Cardiac septum (tissue), 1 donor: ENCODE results near the gene SHD. TPM values are rescaled to one million over a fixed set of nuclear protein-coding genes. Genes with fewer than 3 reads are reported as not detected.
"Not testable (repeated sequence)": the region's sequence is repeated elsewhere in the genome, so short reads cannot be mapped to it uniquely, and the experiment has no call there.

Source experiments
- DNase-seq: peaks from one replicate; pipeline ENCODE4 v3.0.0-alpha.2; 2020; ENCODE audit warnings: low spot score
- intact Hi-C: fragments of 100-400 bp; cut with DNase I; formaldehyde crosslinking; loops from one replicate; pipeline ENCODE4 v1.14.0; 2022
- long read RNA-seq: library from polyadenylated mRNA; unstranded; transcript quantifications from one replicate; pipeline ENCODE4 v2.0.0, GENCODE V29; 2021
- total RNA-seq: library from RNA; stranded (reverse); fragmentation: NEBNext Ultra II Directional; extraction: Animal tissue kit (Norgen Biotek cat#: 25700); gene quantifications from one replicate; pipeline ENCODE4 v1.2.1, GENCODE V29; 2021
- donor health status: DM: no; HTN: no; CAD: no.

The SHD gene
- not detected for total RNA-seq
- long read RNA-seq, result 0 reads

DNA sequence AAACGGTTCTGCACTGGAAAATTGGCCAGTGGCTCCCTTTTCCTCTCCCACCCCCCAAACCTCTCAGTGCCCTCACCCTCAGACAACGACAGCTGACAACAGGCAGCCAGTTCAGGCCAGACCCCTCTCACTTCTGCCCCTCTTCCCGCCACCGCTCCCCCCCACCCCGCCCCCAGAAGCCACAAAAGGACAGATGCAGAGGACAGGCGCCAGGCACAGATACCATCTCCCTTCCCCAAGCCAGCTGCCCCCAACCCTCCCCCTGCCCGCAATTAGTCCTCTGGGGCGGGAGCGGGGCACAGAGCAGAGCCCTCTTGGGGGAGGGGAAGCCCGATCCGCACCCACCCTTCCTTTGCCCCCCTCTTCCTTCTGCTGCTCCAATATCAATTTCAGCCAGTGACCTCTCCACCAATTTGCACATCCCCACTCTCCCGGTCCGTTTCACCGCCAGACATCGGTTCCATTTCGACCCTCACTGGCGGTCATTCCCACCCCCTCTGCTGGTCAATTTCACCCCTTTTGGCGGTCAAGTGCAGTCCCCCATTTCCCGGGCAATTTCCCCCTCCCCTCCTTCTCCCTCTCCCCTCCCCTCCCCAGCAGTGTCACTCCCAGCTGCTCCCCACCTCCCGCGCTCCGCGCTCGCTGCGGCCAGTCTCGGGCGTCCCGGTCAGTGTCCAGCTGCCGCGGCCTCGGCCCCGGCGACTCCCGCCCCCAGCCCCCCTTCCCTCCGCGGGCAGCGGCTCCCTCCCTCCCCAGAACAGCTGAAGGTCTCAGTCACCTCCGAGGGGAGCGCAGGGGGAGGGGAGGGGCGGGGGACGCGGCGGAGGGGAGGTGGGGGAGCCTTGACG, at the start of gene SHD:
SHD (plus strand) TSS at position 848 of the 848 bp plus-strand sequence. CDS start 798 bp downstream, outside the sequence.
- DNase-seq, result no peak
- intact Hi-C loops, result no loop called here

DNA sequence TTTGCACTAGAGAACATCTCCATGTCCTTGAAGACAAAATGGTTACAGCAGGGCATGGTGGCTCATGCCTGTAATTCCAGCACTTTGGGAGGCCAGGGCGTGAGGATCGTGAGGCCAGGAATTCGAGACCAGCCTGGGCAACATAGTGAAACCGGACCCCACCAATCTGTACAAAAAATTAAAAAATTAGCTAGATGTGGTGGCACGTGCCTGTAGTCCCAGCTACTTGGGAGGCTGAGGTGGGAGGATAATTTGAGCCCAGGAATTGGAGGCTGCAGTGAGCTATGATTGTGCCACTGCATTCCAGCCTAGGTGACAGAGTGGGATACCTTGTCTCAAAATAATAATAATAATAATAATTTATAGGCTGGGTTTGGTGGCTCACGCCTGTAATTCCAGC, 48.8 kb upstream of the SHD start:
- DNase-seq, intact Hi-C loops: not testable (repeated sequence)

GRCh38 chr19:4231521-4231920, 47.5 kb upstream of the SHD start:
- DNase-seq, intact Hi-C loops: not testable (repeated sequence)

DNA sequence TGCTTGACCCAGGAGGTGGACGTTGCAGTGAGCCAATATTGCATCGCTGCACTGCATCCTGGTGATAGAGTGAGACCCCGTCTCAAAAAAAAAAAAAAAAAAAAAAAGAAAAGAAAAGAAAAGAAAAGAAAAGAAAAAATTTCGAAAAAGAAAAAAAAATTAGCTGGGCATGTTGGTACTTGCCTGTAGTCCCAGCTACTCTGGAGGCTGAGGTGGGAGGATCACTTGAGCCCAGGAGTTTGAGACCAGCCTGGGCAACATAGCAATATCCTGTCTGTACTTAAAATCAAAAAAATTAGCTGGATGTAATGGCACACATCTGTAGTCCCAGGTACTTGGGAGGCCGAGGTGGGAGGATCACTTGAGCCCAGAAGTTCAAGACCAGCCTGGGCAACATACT, 46.9 kb upstream of the SHD start:
- DNase-seq, intact Hi-C loops: not testable (repeated sequence)

DNA sequence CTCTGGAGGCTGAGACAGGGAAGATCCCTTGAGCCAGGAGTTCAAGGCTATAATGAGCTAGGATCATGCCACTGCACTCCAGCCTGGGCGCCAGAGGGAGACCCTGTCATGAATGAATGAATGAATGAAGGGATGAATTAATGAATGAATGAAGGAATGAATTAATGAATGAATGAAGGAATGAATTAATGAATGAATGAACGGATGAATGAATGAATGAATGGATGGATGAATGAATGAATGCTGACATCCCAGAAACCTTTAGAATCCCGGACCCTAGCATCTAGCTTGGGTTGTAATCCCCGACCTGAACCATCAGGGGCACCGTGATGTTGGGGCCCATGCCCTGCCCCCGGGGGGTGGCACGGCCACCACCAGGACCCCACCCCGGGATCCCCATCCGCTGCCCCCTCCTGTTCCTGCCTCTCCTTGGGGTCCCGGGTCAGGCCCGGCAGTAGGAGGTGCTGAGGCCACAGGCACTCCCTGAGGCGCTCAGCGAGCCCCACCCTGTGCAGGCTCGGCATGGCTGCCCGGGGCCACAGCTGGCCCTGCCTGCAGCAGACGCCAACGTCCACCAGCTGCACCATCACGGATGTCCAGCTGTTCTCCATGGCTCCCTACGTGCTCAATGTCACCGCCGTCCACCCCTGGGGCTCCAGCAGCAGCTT, 46.3 kb upstream of the SHD start:
- no peak for DNase-seq
- intact Hi-C loops, result no loop called here

- intact Hi-C loops, result no loop called here
- DNase-seq, result no peak
Measured at GRCh38 chr19:4233282-4233853, 45.7 kb upstream of the SHD start.

DNA sequence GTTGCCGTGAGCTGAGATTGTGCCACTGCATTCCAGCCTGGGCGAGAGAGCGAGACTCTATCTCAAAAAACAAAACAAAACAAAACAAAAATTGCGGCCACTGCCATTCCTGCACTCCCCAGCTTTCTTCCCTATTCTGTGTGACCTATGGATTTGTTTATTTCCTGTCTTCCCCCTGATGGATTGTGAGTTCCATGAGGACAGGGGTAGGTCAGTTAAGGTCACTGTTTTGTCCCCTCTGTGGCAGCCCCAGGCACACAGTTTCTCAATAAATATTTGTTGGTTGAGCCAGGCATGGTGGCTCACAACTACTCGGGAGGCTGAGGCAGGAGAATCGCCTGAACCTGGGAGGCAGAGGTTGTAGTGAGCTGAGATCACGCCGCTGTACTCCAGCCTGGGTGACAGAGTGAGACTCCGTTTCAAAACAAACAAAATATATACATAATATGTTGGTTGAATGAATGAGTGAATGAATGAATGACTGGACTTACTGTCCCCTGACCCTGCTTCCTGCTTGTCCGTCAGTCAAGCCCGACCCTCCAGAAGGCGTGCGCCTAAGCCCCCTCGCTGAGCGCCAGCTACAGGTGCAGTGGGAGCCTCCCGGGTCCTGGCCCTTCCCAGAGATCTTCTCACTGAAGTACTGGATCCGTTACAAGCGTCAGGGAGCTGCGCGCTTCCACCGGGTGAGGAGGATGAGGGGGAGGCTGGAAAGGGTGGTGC, 44.8 kb upstream of the SHD start:
- intact Hi-C loops, result no loop called here
- DNase-seq, result no peak

- intact Hi-C loops, result no loop called here
- DNase-seq, result no peak
Measured at GRCh38 chr19:4234862-4235201, 44.2 kb upstream of the SHD start.

DNA sequence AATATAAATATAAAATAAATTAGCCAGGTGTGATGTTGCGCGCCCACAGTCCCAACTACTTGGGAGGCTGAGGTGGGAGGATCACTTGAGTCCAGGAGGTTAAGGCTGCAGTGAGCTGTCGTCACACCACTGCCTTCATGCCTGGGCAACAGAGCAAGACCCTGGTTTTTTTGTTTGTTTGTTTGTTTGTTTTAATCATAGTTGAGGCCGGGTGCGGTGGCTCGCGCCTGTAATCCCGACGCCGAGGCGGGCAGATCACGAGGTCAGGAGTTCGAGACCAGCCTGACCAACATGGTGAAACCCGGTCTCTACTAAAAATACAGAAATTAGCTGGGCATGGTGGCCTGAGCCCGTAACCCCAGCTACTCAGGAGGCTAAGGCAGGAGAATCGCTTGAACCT, 41.6 kb upstream of the SHD start:
- DNase-seq, result not testable (repeated sequence)

GRCh38 chr19:4238831-4239230, 40.2 kb upstream of the SHD start:
- intact Hi-C loops, result no loop called here
- DNase-seq, result no peak

More for the DNA sequence above, 41.6 kb upstream of the SHD start:
- intact Hi-C loops, result not testable (repeated sequence)

GRCh38 chr19:4241824-4242430, 37.1 kb upstream of the SHD start:
- DNase-seq, result no peak
- intact Hi-C loops, result no loop called here

DNA sequence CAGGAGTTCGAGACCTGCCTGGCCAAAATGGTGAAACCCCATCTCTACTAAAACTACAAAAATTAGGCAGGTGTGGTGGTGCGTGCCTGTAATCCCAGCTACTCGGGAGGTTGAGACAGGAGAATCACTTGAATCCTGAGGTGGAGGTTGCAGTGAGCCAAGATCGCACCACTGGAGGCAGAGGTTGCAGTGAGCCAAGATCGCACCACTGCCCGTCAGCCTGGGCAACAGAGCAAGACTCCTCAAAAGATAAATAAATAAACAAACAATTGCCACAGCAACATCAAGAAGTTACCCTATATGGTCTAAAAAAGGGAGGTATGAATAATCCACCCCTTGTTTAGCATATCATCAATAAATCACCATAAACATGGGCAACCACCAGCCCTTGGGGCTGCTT, 33.1 kb upstream of the SHD start:
- intact Hi-C loops, result loop anchor here (5.0 kb wide), 1 partner anchor 156 kb away; the partner anchor contains the start of genes CHAF1A and SH3GL1
- DNase-seq, result not testable (repeated sequence)

DNA sequence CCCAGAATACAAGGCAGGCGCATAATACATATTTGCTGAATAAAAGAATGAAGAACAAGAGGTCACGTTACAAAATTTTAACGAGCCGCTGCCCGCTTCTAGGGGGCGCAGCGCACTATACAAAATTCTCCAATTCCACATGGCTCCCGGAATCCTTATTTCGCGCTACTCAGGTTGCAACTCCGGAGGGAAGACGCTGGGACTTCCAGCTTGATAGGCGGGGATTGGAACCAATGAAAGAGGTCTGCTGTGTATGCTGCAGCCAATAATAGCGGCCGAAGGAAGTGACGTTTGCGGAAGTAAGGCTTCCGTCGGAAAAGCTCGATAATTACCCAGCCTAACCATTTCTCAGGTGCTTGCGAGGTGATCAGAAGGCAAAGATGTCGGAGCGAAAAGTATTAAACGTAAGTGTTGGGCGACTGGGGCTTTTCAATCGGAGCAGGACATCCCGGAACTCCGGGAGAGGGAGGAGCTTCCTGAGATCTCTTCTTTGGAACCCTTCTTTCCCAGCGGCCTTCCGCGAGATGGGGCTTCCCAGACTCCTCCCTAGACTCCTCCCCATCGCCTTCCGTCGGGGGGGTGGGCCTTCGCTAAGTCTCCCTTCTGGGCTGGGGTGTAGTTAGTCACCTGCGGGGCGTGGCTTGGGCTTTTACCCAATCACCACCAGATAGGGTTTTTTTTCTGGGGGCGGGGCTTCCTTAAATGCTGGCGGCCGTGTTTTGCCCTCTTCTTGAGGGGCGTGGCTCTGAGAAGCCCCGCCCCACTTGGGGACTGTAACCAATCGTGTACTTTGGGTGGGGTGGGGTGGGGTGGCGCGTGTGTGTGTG, 32.1 kb upstream of the SHD start, which contains the start of gene YJU2:
YJU2 (plus strand) TSS at position 314 of the 827 bp plus-strand sequence; CDS start at position 381, 67 bp downstream.
- intact Hi-C loops, result loop anchor here (5.0 kb wide), 1 partner anchor 155 kb away; the partner anchor contains the start of genes CHAF1A and SH3GL1

DNA sequence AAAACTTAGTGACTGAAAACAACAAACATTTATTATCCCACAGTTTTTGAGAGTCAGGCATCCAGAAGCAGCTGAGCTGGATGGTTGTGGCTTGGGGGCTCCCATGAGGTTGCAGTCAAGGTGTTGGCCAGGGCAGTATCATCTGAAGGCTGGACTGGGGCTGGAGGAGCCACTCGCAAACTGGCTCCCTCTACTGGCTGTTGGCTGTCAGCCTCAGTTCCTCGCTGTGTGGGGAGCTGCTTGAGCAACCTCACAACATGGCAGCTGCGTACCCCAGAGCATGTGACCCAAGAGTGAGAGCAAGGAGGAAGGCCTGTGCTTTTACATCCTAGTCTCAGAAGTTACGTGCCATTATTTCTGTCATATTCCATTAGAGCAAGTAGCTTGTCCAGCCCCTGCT, 22.5 kb upstream of the SHD start:
- DNase-seq, result no peak
- intact Hi-C loops, result no loop called here

More for the DNA sequence above, 32.1 kb upstream of the SHD start, which contains the start of gene YJU2:
- peak; percentile 97 for DNase-seq

DNA sequence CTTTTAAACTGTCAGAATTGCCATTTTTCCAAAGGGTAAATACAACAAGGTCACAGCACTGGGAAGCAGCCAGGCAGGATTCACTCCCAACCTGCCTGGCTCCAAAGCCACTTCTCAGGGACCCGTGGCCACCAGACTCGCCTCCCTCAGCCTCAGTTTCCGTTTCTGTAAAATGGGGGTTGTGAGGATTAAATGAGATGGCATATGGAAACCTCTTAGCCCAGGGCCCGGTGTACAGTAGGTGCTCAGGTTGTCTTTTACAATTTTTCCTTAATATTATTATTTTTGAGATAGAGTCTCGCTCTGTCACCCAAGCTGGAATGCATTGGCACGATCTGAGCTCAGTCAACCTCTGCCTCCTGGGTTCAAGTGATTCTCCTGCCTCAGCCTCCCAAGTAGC, 22.0 kb upstream of the SHD start:
- DNase-seq, result no peak
- intact Hi-C loops, result no loop called here

- no peak for DNase-seq
- intact Hi-C loops, result no loop called here
Measured at GRCh38 chr19:4258181-4258580, 20.9 kb upstream of the SHD start.

DNA sequence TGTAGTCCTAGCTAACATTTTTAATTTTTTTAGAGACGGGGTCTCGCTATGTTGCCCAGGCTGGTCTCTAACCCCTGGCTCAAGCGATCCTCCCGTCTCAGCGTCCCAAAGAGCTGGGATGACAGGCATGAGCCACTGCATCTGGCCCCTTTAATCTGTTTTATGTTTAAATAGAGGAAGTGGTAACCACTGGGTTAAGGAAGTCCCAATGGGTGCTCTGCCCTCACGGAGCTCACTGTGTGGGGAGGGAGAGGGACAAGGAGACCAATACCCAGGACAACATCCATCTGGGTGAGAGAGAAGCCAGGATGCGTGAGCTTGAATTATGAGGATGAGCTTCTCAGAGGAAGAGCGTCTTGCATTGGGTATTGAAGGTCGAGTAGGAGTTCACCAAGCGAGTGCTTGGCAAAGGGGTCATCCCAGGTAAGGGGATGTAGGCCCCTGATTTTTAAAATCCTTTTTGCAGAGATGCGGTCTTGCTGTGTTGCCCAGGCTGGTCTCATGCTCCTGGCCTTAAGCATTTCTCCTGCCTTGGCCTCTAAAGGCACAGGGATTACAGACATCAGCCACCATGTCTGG, 18.4 kb upstream of the SHD start:
- intact Hi-C loops, result no loop called here
- DNase-seq, result no peak

DNA sequence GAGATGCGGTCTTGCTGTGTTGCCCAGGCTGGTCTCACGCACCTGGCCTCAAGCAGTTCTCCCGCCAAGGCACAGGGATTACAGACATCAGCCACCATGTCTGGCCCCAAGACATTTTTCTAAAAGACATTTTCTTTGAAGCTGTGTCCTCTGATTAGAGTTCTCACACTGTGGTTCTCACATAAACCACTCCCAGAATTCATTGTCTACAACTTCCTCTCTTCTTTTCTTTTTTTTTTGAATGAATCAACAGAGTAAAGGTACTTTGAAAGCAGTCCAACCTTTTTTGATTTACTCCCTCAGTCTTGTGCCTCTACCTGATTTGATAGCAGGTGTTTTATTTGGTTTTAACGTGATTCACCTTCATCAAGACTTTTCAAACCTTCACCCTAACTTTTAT, 14.3 kb upstream of the SHD start:
- intact Hi-C loops, result loop anchor here (5.0 kb wide), 3 partner anchors 87 to 372 kb away; partner anchors contain the start of gene TNFAIP8L1
- no peak for DNase-seq
